IMR-90 (cell line): ENCODE measurements around the gene CABP7. TPM values are rescaled to one million over a fixed set of nuclear protein-coding genes. Genes with fewer than 3 reads are reported as not detected.
A peak's percentile ranks its signal among the peaks of the same experiment; 100 is the strongest.

Experiments
- ATAC-seq: fragments of 200-7000 bp; cut with Tn5 transposase; 2 replicates; pipeline ENCODE4 v1.9.1; 2020; ENCODE audit warnings: low read depth, mild to moderate bottlenecking, moderate library complexity
- BruUV-seq: library from RNA; stranded (reverse); fragments of 400-500 nt; replicated peaks from 2 replicates; lab custom pipeline; 2021; lab: Mats Ljungman, UMichigan
- CTCF ChIA-PET: fragments of 300-600 bp; formaldehyde crosslinking; extraction: SDS; loops from one replicate; lab custom pipeline; 2021; ENCODE audit warnings: antibody characterized with exemption; lab: Yijun Ruan, JAX
- POLR2A ChIA-PET: fragments of 300-600 bp; sonication (Branson Sonifier 250); formaldehyde crosslinking; loops from one replicate; lab custom pipeline; 2022; ENCODE audit warnings: antibody characterized with exemption; ENCODE audit not compliant: unreplicated experiment; lab: Charles Lee
- DNase-seq: peaks from one replicate; pipeline ENCODE4 v3.0.0; 2013
- H2AFZ ChIP-seq: replicated peaks from 2 replicates; pipeline ENCODE3; 2013; ENCODE audit warnings: low read length, mild to moderate bottlenecking; ENCODE audit not compliant: poor library complexity
- H2AK5ac ChIP-seq: 2 replicates; pipeline ENCODE4 v1.6.1; 2013; ENCODE audit warnings: low read depth, low read length, inconsistent platforms
- H2AK9ac ChIP-seq: replicated peaks from 2 replicates; pipeline ENCODE3; 2013; ENCODE audit warnings: mild to moderate bottlenecking, low read depth, low read length, moderate library complexity; ENCODE audit not compliant: poor library complexity
- H2BK120ac ChIP-seq: 2 replicates; pipeline ENCODE4 v1.6.1; 2013; ENCODE audit warnings: low read depth, low read length, inconsistent platforms
- H2BK15ac ChIP-seq: 3 replicates; pipeline ENCODE4 v1.6.1; 2013; ENCODE audit warnings: low read depth, low read length, inconsistent platforms
- H2BK20ac ChIP-seq: 2 replicates; pipeline ENCODE4 v1.6.1; 2013; ENCODE audit warnings: low read depth, mild to moderate bottlenecking, inconsistent platforms, low read length, moderate library complexity
- H2BK5ac ChIP-seq: 2 replicates; pipeline ENCODE4 v1.6.1; 2013; ENCODE audit warnings: mild to moderate bottlenecking, low read depth, low read length, inconsistent platforms; ENCODE audit not compliant: poor library complexity, severe bottlenecking
- H3K14ac ChIP-seq: replicated peaks from 2 replicates; pipeline ENCODE4 v1.6.1; 2013; ENCODE audit warnings: low read depth, low read length, inconsistent platforms
- H3K18ac ChIP-seq: 2 replicates; pipeline ENCODE4 v1.6.1; 2013; ENCODE audit warnings: low read depth, low read length, control low read depth
- H3K23ac ChIP-seq: 2 replicates; pipeline ENCODE4 v1.6.1; 2013; ENCODE audit warnings: low read depth, low read length, inconsistent platforms
- H3K27ac ChIP-seq: 2 replicates; pipeline ENCODE4 v1.5.1; 2013; ENCODE audit warnings: mild to moderate bottlenecking, control low read depth, low read length; ENCODE audit not compliant: insufficient read depth
- H3K27me3 ChIP-seq: 2 replicates; pipeline ENCODE4 v1.6.1; 2013; ENCODE audit warnings: low read length; ENCODE audit not compliant: control insufficient read depth, insufficient read depth
- H3K36me3 ChIP-seq: 2 replicates; pipeline ENCODE4 v1.6.1; 2013; ENCODE audit warnings: low read length, mixed read lengths; ENCODE audit not compliant: control insufficient read depth, insufficient read depth
- H3K4ac ChIP-seq: 2 replicates; pipeline ENCODE4 v1.6.1; 2013; ENCODE audit warnings: low read depth, low read length, inconsistent platforms
- H3K4me1 ChIP-seq: 2 replicates; pipeline ENCODE4 v1.6.1; 2013; ENCODE audit warnings: low read length, mixed read lengths; ENCODE audit not compliant: control insufficient read depth, insufficient read depth
- H3K4me2 ChIP-seq: 2 replicates; pipeline ENCODE4 v1.6.1; 2013; ENCODE audit warnings: low read depth, mild to moderate bottlenecking, control low read depth, low read length, moderate library complexity
- H3K4me3 ChIP-seq: 2 replicates; pipeline ENCODE4 v1.5.1; 2013; ENCODE audit warnings: low read depth, mild to moderate bottlenecking, control low read depth, low read length, moderate library complexity; ENCODE audit not compliant: insufficient read depth
- H3K56ac ChIP-seq: 2 replicates; pipeline ENCODE4 v1.6.1; 2013; ENCODE audit warnings: low read length, inconsistent platforms; ENCODE audit not compliant: insufficient read depth; ENCODE audit errors: extremely low read depth
- H3K79me1 ChIP-seq, 2 experiments: 2 replicates each; pipeline ENCODE4 v1.6.1; 2013; ENCODE audit warnings: low read length in 2 of 2, inconsistent platforms in 1 of 2, low read depth in 1 of 2
- H3K9ac ChIP-seq: 2 replicates; pipeline ENCODE4 v1.6.1; 2013; ENCODE audit warnings: low read depth, low read length, control low read depth
- H3K9me1 ChIP-seq: 2 replicates; pipeline ENCODE4 v1.6.1; 2013; ENCODE audit warnings: low read length, inconsistent platforms; ENCODE audit not compliant: insufficient read depth
- H3K9me3 ChIP-seq: 2 replicates; pipeline ENCODE4 v1.6.1; 2013; ENCODE audit warnings: low read length; ENCODE audit not compliant: control insufficient read depth, insufficient read depth
- H4K20me1 ChIP-seq: 2 replicates; pipeline ENCODE4 v1.6.1; 2013; ENCODE audit warnings: low read length, inconsistent platforms; ENCODE audit not compliant: insufficient read depth
- H4K5ac ChIP-seq: 2 replicates; pipeline ENCODE4 v1.6.1; 2013; ENCODE audit warnings: mild to moderate bottlenecking, low read depth, low read length, control low read depth
- H4K8ac ChIP-seq, 2 experiments: 2 replicates each; pipeline ENCODE4 v1.6.1; 2013; ENCODE audit warnings: low read depth in 2 of 2, low read length in 2 of 2, control low read depth in 1 of 2, inconsistent platforms in 1 of 2
- H4K91ac ChIP-seq: 2 replicates; pipeline ENCODE4 v1.6.1; 2013; ENCODE audit warnings: low read depth, low read length, inconsistent platforms; ENCODE audit not compliant: insufficient read depth
- CHD1 ChIP-seq: IDR thresholded peaks from 2 replicates; pipeline ENCODE4 v1.6.1; 2012; ENCODE audit warnings: low read depth, low read length, improper control_type of control experiment
- CTCF ChIP-seq: conservative IDR thresholded peaks from 2 replicates; pipeline ENCODE4 v1.5.1; 2012; ENCODE audit warnings: mild to moderate bottlenecking, low read depth, low read length, improper control_type of control experiment
- NFE2L2 ChIP-seq: fragments of 150-350 bp; IDR thresholded peaks from 2 replicates; pipeline ENCODE4 v1.6.1; 2016; ENCODE audit warnings: low read depth, mild to moderate bottlenecking, low read length
- POLR2A ChIP-seq: IDR thresholded peaks from 2 replicates; pipeline ENCODE4 v1.6.1; 2012; ENCODE audit warnings: mild to moderate bottlenecking, low read depth, low read length
- RCOR1 ChIP-seq: IDR thresholded peaks from 2 replicates; pipeline ENCODE4 v1.6.1; 2012; ENCODE audit warnings: mild to moderate bottlenecking, low read length, improper control_type of control experiment; ENCODE audit not compliant: insufficient replicate concordance
- WGBS, 2 experiments: methylation state at CpG; one replicate each; pipeline versions ENCODE4 v1.1.5 to v1.1.7; 2013; ENCODE audit warnings: missing lambda C conversion rate in 2 of 2; ENCODE audit not compliant: insufficient read length in 1 of 2; ENCODE audit errors: extremely low coverage in 2 of 2; 5-methylcytosine and 5-hydroxymethylcytosine counted together
- dilution Hi-C: fragments of 300-500 bp; cut with HindIII; formaldehyde crosslinking; loops from one replicate; pipeline ENCODE4 v1.14.3; 2018; ENCODE audit warnings: low sequenced_read_pairs; ENCODE audit not compliant: unreplicated experiment
- in situ Hi-C: fragments of 300-500 bp; cut with MboI; formaldehyde crosslinking; loops from 3 replicates; pipeline ENCODE4 v1.14.3; 2019; ENCODE audit warnings: low sequenced_read_pairs, inconsistent platforms, mixed read lengths
- intact Hi-C: fragments of 100-400 bp; cut with micrococcal nuclease; formaldehyde crosslinking; loops from 2 replicates; pipeline ENCODE4 v1.10.0; 2022
- polyA plus RNA-seq, 3 experiments: library from polyadenylated mRNA; depleted of rRNA; stranded (reverse); fragments of >200 nt; gene quantifications; 2 replicates each; pipeline ENCODE4 v1.2.3, GENCODE V29; 2012; ENCODE audit warnings: low replicate concordance in 1 of 3
- total RNA-seq: library from RNA; depleted of rRNA; stranded (reverse); fragments of >200 nt; gene quantifications from 2 replicates; pipeline ENCODE4 v1.2.3, GENCODE V29; 2012
- TF ChIP-seq, protein P1 (sequence below): fragments of 150-350 bp; IDR thresholded peaks from 2 replicates; pipeline ENCODE4 v1.6.1; 2016; ENCODE audit warnings: low read depth, mild to moderate bottlenecking, low read length, moderate library complexity, borderline replicate concordance

CABP7 gene
- total and polyA plus RNA-seq, 2 of the 4 experiments (the other 2 are of a cell fraction): under 0.01 to 0.03 TPM

GRCh38 chr22:29701155-29701999 lies 18.4 kb upstream of the CABP7 start:
- Histone ChIP-seq H4K91ac (no peak overlapping the region), H4K8ac (no peak overlapping the region), H4K20me1 (peaks cover 11% of the 10 kb centered on the region), H2AFZ (peak overlapping the region; percentile 37), H3K56ac (no peak overlapping the region), H2BK5ac (no peak overlapping the region), H2BK15ac (no peak overlapping the region), H2BK120ac (no peak overlapping the region), H2AK5ac (no peak overlapping the region; the same call in 1 of the 2 replicates), H3K27ac (no peak overlapping the region), H3K9ac (no peak overlapping the region), H3K23ac (no peak overlapping the region), H3K9me1 (0 out of 2 replicates have a peak, but pooled peaks cover 2% of the 10 kb centered on the region), H3K4me3 (no peak overlapping the region), H2AK9ac (peak overlapping the region; percentile 26), H3K18ac (no peak overlapping the region), H3K4me1 (peaks cover 14% of the 10 kb centered on the region), H3K4me2 (no peak overlapping the region), H3K79me1 (no peaks in the 10 kb centered on the region), H3K9me3 (no peaks in the 10 kb centered on the region), H3K27me3 (peaks cover 3% of the 10 kb centered on the region; the same call in 1 of the 2 replicates), H4K5ac (no peak overlapping the region), H2BK20ac (no peak overlapping the region), H3K36me3 (peaks cover 7% of the 10 kb centered on the region), H3K4ac (no peak overlapping the region), H3K14ac (no peak overlapping the region)
- intact Hi-C loops (loop anchor here (5.0 kb wide), 1 partner anchor 386 kb away; no protein-coding TSS in a partner anchor), dilution Hi-C loops (no loop called here), in situ Hi-C loops (no loop called here)
- no TSS peak for BruUV-seq
- ATAC-seq: no peak
- CTCF ChIA-PET: interaction anchor here (0.7 kb wide), 1 partner anchor 11 kb away, joined by 3 read pairs; no protein-coding TSS in a partner anchor
- TF ChIP-seq RCOR1 (no peak), POLR2A (no peak), NFE2L2 (no peak), CHD1 (no peak), CTCF (0 out of 2 replicates have a peak, but pooled peaks have one; percentile 16)
- TF ChIP-seq, protein P1, sequence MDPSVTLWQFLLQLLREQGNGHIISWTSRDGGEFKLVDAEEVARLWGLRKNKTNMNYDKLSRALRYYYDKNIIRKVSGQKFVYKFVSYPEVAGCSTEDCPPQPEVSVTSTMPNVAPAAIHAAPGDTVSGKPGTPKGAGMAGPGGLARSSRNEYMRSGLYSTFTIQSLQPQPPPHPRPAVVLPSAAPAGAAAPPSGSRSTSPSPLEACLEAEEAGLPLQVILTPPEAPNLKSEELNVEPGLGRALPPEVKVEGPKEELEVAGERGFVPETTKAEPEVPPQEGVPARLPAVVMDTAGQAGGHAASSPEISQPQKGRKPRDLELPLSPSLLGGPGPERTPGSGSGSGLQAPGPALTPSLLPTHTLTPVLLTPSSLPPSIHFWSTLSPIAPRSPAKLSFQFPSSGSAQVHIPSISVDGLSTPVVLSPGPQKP: no peak
- DNase-seq: peak; percentile 34
- POLR2A ChIA-PET: no interaction called here
- 80% methylated on average over 6 of the region's 14 CpGs; no CpG with 5 or more reads in 1 of the 2 experiments for whole genome bisulfite sequencing, 2 experiments
